Type B pancreatic cell (in vitro differentiated cells): ENCODE measurements around the gene BBS9. TPM values are rescaled to one million over a fixed set of nuclear protein-coding genes. Genes with fewer than 3 reads are reported as not detected.

Experiments used
- DNase-seq: peaks from one replicate; pipeline ENCODE4 v3.0.0; 2021; ENCODE audit warnings: mixed read lengths; ENCODE audit not compliant: unreplicated experiment; ENCODE audit errors: extremely low spot score
- H3K27ac Mint-ChIP-seq: 2 replicates; pipeline ENCODE4 v1.8.0; 2021; ENCODE audit warnings: mild to moderate bottlenecking, mixed read lengths
- H3K27me3 Mint-ChIP-seq: 2 replicates; pipeline ENCODE4 v1.8.0; 2021; ENCODE audit warnings: mixed read lengths
- H3K36me3 Mint-ChIP-seq: 2 replicates; pipeline ENCODE4 v1.8.0; 2021; ENCODE audit warnings: mixed read lengths
- H3K4me1 Mint-ChIP-seq: one replicate; pipeline ENCODE4 v1.8.0; 2021; ENCODE audit warnings: mixed read lengths; ENCODE audit not compliant: unreplicated experiment
- H3K4me3 Mint-ChIP-seq: 2 replicates; pipeline ENCODE4 v1.8.0; 2021; ENCODE audit warnings: mild to moderate bottlenecking, mixed read lengths
- H3K9me3 Mint-ChIP-seq: 2 replicates; pipeline ENCODE4 v1.8.0; 2021; ENCODE audit warnings: mixed read lengths
- long read RNA-seq: library from polyadenylated mRNA; unstranded; transcript quantifications from one replicate; pipeline ENCODE4 v2.0.0, GENCODE V29; 2020
- total RNA-seq: library from RNA; stranded (reverse); gene quantifications from 2 replicates; pipeline ENCODE4 v1.2.1, GENCODE V29; 2021; ENCODE audit warnings: low replicate concordance
- TF ChIP-seq, protein P1 (sequence below): fragments of 200-600 bp; sonication (generic); conservative IDR thresholded peaks from 2 replicates; pipeline ENCODE4 v1.5.0; 2021; ENCODE audit warnings: antibody characterized with exemption, mild to moderate bottlenecking

Gene BBS9
- total RNA-seq = 13.0 and 19.7 TPM in 2 replicates
- long read RNA-seq, partial matches to known transcripts = 0 of 3 reads
- long read RNA-seq, other reads (novel, unspliced or antisense) = 3 of 3 reads

- H3K4me3 Mint-ChIP-seq = peak within 1 kb of the TSS; percentile 98
- DNase-seq = peak; percentile 93
- H3K36me3 Mint-ChIP-seq = no peaks in the 10 kb centered on the region
- H3K9me3 Mint-ChIP-seq = no peaks in the 10 kb centered on the region
- TF ChIP-seq, protein P1, sequence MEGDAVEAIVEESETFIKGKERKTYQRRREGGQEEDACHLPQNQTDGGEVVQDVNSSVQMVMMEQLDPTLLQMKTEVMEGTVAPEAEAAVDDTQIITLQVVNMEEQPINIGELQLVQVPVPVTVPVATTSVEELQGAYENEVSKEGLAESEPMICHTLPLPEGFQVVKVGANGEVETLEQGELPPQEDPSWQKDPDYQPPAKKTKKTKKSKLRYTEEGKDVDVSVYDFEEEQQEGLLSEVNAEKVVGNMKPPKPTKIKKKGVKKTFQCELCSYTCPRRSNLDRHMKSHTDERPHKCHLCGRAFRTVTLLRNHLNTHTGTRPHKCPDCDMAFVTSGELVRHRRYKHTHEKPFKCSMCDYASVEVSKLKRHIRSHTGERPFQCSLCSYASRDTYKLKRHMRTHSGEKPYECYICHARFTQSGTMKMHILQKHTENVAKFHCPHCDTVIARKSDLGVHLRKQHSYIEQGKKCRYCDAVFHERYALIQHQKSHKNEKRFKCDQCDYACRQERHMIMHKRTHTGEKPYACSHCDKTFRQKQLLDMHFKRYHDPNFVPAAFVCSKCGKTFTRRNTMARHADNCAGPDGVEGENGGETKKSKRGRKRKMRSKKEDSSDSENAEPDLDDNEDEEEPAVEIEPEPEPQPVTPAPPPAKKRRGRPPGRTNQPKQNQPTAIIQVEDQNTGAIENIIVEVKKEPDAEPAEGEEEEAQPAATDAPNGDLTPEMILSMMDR = peak; percentile 49
- no peaks in the 10 kb centered on the region for H3K27me3 Mint-ChIP-seq
- H3K27ac Mint-ChIP-seq = peak within 1 kb of the TSS; percentile 91
- peaks cover 16% of the 10 kb centered on the region for H3K4me1 Mint-ChIP-seq
Observed at GRCh38 chr7:33128990-33129805, at the start of gene BBS9. BBS9 (plus strand) TSS chr7:33129564; CDS start chr7:33146253, 16,689 bp downstream.

- no peaks in the 10 kb centered on the region for H3K9me3 Mint-ChIP-seq
- H3K4me3 Mint-ChIP-seq = no peak overlapping the region
- no peaks in the 10 kb centered on the region for H3K4me1 Mint-ChIP-seq
- TF ChIP-seq, protein P1 = no peak
- no peaks in the 10 kb centered on the region for H3K36me3 Mint-ChIP-seq
- no peak overlapping the region for H3K27ac Mint-ChIP-seq
- DNase-seq = no peak
- H3K27me3 Mint-ChIP-seq = peaks cover 29% of the 10 kb centered on the region
Observed at GRCh38 chr7:33079763-33080690, 49.3 kb upstream of the BBS9 start.

GRCh38 chr7:33087356-33087755, 42.0 kb upstream of the BBS9 start:
- DNase-seq = no peak
- TF ChIP-seq, protein P1 = no peak
- no peak overlapping the region for H3K27ac Mint-ChIP-seq
- no peaks in the 10 kb centered on the region for H3K36me3 Mint-ChIP-seq
- no peaks in the 10 kb centered on the region for H3K27me3 Mint-ChIP-seq
- no peaks in the 10 kb centered on the region for H3K4me1 Mint-ChIP-seq
- H3K4me3 Mint-ChIP-seq = no peak overlapping the region
- no peaks in the 10 kb centered on the region for H3K9me3 Mint-ChIP-seq

DNA sequence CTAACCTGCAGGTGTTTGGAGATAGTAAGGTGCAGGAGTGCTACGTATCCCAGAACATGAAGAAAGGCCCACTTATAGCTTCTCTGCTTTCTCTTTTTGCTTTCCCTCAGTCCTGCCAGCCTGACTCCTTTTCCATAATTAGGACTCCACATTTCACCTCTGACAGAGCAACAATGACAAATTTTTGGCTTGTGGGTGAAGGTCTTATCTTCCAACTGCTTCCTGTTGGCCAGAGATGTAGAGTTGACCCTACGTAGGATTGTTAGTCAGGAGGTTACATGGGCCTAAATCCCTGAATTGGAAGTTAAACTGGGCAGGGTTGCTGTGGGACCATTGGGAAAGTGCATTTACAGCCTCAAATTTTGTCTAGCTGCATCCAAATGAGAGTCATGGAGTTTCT, 41.5 kb upstream of the BBS9 start:
- Mint-ChIP-seq H3K9me3 (no peaks in the 10 kb centered on the region), H3K27me3 (no peaks in the 10 kb centered on the region), H3K27ac (no peak overlapping the region), H3K4me3 (no peak overlapping the region), H3K4me1 (no peaks in the 10 kb centered on the region), H3K36me3 (peaks cover 5% of the 10 kb centered on the region)
- TF ChIP-seq, protein P1 = no peak
- no peak for DNase-seq

DNA sequence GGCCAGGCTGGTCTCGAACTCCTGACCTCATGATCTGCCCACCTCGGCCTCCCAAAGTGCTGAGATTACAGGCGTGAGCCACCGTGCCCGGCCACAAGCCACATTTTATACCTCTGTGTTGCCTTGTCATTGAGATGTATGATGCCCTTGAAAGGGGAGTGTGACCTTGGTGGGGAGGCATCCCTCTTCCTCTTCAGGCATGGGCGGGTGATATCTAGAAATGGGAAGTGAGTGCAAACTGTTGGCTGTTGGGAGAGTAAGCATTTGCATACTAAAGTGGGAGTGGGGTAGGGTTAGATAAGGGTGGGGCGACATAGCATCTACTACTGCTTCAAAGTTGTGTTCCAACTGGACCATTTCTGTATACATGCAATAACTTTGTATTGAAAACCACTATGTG, 40.2 kb upstream of the BBS9 start:
- DNase-seq = no peak
- no peaks in the 10 kb centered on the region for H3K9me3 Mint-ChIP-seq
- H3K27me3 Mint-ChIP-seq = no peaks in the 10 kb centered on the region
- no peak overlapping the region for H3K4me3 Mint-ChIP-seq
- no peak overlapping the region for H3K27ac Mint-ChIP-seq
- H3K36me3 Mint-ChIP-seq = peaks cover 6% of the 10 kb centered on the region
- no peaks in the 10 kb centered on the region for H3K4me1 Mint-ChIP-seq
- TF ChIP-seq, protein P1 = no peak
